K562 (cell line): Measurements from ENCODE around the gene C12orf42. TPM values are rescaled to one million over a fixed set of nuclear protein-coding genes. Genes with fewer than 3 reads are reported as not detected.

ENCODE experiments used
- ERF ChIP-seq: fragments of 450-650 bp; formaldehyde crosslinking; IDR thresholded peaks from 2 replicates; pipeline ENCODE4 v1.4.0; 2020; ENCODE audit warnings: mild to moderate bottlenecking, mixed read lengths
- ILK ChIP-seq: fragments of 450-650 bp; IDR thresholded peaks from 2 replicates; pipeline ENCODE4 v1.6.1; 2016; ENCODE audit warnings: missing genetic modification characterization, low read depth, mild to moderate bottlenecking, missing compliant biosample characterization, moderate library complexity, borderline replicate concordance
- MCM5 ChIP-seq: fragments of 450-650 bp; IDR thresholded peaks from 2 replicates; pipeline ENCODE4 v1.6.1; 2016; ENCODE audit warnings: low read depth
- PATZ1 ChIP-seq: fragments of 250-450 bp; sonication (Bioruptor Pico); IDR thresholded peaks from 2 replicates; pipeline ENCODE4 v1.5.0; 2020; ENCODE audit warnings: mild to moderate bottlenecking, borderline replicate concordance
- RERE ChIP-seq: sonication (generic); formaldehyde crosslinking; IDR thresholded peaks from 2 replicates; pipeline ENCODE4 v1.8.0; 2023; ENCODE audit warnings: missing genetic modification reagents, mild to moderate bottlenecking, borderline replicate concordance
- SPI1 ChIP-seq: IDR thresholded peaks from 2 replicates; pipeline ENCODE4 v1.6.1; 2011; ENCODE audit warnings: low read depth, low read length, control low read depth, borderline replicate concordance
- TCF3 ChIP-seq: sonication (generic); formaldehyde crosslinking; IDR thresholded peaks from 2 replicates; pipeline ENCODE4 v1.4.0; 2020; ENCODE audit warnings: mild to moderate bottlenecking, missing genetic modification reagents
- polyA plus RNA-seq, 8 experiments: library from polyadenylated mRNA; depleted of rRNA in 4 of 8; stranded (reverse) in 5 of 8; unstranded in 3 of 8; fragments of >200 nt; fragmentation: Nextera tagmentation in 2 of 8; fragmentation: Illumina TruSeq in 1 of 8; extraction: Ambion mirVana in 2 of 8; extraction: Trizol in 1 of 8; gene quantifications; 2 replicates each; pipeline versions ENCODE4 v1.2.1 to v1.2.3, GENCODE V29; 2011 to 2014; ENCODE audit warnings: inconsistent platforms in 1 of 8, missing spikeins in 1 of 8
- total RNA-seq, 7 experiments: library from RNA; depleted of rRNA in 6 of 7; stranded (reverse); fragments of >200 nt in 6 of 7; fragmentation: Illumina TruSeq in 2 of 7; extraction: Trizol in 2 of 7; gene quantifications; 2 replicates each; pipeline versions ENCODE4 v1.2.1 to v1.2.3, GENCODE V29; 2011 to 2021; ENCODE audit warnings: low replicate concordance in 1 of 7
- TF ChIP-seq, protein P1 (sequence below): sonication (generic); formaldehyde crosslinking; IDR thresholded peaks from 2 replicates; pipeline ENCODE4 v1.5.0; 2020; ENCODE audit warnings: missing genetic modification reagents

Gene C12orf42
- total and polyA plus RNA-seq, 9 of the 15 experiments (the other 6 are each of a cell fraction or from before 2014, with no cell fraction given) = not detected

GRCh38 chr12:103397536-103397935, 98.2 kb downstream of the C12orf42 start (continued):
- TF ChIP-seq PATZ1 (CRISPR knock-in tag) = no peak
- TF ChIP-seq ERF = no peak
- no peak for TF ChIP-seq TCF3
- no peak for TF ChIP-seq RERE (CRISPR knock-in tag)
- TF ChIP-seq ILK (tag) = no peak
- TF ChIP-seq SPI1 = no peak
- TF ChIP-seq MCM5 = no peak
- TF ChIP-seq, protein P1, sequence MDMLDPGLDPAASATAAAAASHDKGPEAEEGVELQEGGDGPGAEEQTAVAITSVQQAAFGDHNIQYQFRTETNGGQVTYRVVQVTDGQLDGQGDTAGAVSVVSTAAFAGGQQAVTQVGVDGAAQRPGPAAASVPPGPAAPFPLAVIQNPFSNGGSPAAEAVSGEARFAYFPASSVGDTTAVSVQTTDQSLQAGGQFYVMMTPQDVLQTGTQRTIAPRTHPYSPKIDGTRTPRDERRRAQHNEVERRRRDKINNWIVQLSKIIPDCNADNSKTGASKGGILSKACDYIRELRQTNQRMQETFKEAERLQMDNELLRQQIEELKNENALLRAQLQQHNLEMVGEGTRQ = no peak
